ENCODE measurements around the gene SSH2.
"Not testable (repeated sequence)": the region's sequence is repeated elsewhere in the genome, so short reads cannot be mapped to it uniquely, and the experiment has no call there.

The SSH2 gene

DNA sequence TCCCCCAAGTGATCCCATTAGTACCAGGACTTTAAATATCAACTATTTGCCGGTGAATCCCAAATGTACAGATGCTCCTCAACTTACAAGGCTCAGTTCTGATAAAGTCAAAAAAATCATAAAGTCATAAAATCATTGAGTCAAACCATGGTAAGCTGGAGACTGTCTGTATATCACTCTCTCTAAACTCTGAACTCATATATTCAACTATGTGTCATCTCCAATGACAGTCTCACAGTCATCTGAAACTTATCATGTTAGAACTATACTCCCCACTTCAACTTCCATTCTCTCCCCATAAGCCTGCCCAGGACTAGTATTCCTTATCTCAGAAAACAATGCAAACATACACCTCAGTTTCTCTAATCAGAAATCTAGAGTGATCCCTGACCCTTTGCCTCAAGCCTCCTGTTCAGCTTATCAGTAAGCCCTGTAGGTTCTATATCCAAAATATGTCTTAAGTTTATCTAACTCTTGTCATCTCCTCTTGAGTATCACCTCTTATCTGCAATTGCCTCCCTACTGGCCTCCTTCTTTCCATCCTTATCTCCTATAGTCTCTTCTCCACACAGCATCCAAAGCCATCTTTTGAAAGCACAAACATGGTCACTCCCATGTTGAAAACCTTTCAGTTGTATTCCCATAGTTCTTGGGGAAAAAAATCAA, 55.0 kb downstream of the SSH2 start:
- DNase-seq (ENCODE audit: low spot score), result no peak

DNA sequence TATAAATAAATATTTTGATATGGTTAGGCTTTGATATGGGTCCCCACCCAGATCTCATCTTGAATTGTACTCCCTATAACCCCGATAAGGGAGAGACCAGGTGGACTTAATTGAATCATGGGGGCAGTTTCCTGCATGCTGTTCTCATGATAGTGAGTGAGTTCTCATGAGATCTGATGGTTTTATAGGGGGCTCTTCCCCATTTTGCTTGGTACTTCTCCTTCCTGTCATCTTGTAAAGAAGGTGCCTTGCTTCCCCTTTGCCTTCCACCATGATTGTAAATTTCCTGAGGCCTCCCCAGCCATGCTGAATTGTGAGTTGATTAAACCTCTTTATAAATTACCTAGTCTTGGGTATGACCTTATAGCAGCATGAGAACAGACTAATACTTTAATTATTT, 55.7 kb downstream of the SSH2 start:
- not testable (repeated sequence) for DNase-seq (ENCODE audit: low spot score)

DNA sequence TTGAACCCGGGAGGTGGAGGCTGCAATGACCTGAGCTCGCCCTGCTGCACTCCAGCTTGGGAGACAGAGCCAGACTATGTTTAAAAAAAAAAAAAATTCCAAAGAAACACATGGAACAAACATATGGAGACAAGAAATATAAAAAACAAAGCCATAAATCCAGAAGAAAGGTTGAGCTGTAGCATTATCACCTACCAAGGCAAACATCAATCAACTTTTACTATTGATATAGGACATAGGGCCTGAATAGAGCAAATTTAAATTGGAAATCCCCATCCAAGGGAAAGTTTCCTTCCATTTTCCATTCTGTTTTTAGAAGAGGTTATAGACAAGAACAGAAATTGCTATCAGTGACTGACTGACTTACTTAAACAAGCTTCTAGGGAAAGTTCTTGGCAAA, 56.6 kb downstream of the SSH2 start:
- DNase-seq (ENCODE audit: low spot score), result no peak

DNA sequence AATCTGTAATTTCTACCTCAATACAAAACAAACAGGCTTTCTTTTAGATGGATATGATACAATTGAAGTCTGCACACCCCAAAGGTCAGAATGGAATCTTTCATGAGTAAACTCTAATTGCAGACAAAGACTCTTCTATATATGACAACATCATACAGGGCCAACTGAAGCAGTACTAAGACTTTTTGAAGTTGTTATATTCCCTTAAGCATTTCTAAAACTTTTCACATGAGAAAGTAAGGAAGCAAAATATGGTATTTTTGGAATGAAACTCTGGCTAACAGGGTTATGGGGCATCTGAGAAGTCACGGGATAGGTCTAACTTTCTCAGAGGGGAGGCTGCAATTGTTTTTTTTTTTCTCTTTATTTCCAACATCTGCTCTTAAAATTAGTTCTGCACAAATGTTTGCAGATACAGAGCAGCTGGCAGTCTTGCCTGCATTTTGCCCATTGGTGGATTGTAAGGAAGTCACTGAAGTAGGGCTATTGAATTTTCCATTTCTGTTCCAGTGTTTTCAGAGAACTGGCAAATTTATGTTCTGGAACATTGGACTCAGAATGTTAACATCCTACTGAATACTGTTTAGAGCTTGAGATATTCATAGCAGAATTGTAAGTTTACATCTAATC, 59.1 kb downstream of the SSH2 start:
- DNase-seq (ENCODE audit: low spot score), result no peak

DNA sequence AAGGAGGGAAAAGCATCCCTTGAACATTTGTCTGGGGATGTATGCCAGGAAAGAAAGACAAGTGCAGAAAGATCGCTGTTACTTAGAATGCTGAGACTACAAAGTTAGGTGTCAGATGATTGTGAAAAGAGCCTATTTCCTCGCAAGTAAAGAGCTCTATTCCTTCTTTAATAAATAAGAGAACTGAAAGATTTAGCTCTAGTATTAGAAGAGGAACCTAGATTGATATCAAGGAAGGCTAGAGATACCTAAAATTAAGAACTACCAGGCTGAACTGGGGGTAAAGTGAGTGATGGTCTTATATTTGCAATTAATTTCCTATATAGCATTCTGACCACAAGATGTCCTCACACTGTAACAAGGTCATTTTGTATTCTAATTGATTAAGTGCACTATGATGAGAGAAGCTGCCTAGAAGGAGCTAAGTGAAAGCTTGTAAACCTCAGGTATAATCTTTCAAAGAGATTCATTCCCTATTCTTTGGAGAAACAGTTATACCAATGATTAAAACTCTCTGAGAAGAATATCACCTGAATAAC, 62.3 kb downstream of the SSH2 start:
- no peak for DNase-seq (ENCODE audit: low spot score)

DNA sequence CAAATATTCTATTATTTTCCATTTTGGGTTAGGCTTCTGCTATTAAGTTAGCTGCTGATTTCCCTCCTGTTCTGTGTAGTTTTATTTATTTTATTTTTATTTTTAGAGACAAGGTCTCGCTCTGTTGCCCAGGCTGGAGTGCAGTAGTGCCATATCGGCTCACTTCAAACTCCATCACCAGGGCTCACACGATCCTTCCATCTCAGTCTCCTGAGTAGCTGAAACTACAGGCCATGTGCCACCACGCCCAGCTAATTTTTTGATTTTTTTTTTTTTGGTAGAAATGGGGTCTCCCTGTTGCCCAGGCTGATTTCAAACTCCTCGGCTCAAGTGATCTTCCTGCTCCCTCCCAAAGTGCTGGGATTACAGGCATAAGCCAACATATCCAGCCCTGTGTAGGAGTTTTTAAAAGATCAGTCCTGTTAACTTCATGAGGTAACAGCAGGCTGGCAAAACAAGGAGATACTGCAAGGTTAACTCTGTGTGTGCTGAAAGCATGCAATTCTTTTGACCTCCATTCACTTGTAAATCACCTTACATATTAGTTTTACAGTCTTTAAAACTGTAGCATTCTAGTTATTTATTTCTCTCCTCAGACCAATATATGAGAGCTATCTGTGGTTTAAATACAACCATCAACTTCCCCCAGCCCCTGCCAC, 63.2 kb downstream of the SSH2 start:
- DNase-seq (ENCODE audit: low spot score), result no peak

DNA sequence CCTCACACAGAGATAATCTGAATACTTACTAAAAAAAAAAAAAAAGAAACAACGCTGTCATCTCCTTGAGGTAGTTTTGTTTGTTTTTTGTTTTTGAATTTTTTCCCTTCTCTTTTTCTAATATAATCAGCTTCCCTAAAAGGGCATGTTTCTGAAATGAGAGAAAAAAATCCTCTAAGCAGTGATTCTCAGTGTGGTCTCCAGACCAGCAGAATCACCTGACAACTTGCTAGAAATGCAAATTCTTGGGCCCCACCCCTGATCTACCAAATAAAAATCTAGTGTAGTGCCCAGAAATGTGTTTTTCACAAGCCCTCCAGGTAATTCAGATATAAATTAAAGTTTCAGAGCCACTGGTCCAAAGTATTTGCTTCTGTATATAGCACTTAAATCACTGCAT, 65.4 kb downstream of the SSH2 start:
- DNase-seq (ENCODE audit: low spot score), result no peak

DNA sequence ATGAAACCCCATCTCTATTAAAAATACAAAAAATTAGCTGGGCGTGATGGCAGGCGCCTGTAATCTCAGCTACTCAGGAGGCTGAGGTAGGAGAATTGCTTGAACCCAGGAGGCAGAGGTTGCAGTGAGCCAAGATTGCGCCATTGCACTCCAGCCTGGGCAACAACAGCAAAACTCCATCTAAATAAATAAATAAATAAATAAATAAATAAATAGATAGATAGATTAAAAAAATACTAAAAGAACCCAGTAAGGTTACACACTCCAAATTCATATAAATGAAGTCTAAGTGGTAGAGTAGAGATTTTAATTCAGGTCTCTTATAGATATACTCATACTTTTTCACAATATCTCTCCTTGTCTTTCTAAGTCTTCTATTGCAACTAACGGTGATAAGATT, 65.9 kb downstream of the SSH2 start:
- DNase-seq (ENCODE audit: low spot score), result not testable (repeated sequence)

DNA sequence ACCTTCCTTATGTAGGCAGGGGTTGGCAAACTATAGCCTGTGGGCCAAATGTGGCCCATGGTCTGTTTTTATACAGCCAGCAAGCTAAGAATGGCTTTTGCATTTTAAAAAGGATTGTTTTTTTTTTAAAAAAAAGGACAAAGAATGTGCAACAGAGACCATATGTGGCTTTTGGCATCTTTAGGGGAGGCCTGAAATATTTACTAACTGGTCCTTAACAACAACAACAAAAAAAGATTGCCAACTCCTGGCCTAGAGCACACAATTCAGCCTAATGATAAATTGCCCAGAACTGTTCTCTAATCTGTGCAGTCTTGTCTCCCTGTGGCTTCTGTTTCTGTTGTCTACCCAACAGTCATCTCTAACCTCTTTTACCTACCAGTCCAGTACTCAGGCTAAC, 67.1 kb downstream of the SSH2 start:
- no peak for DNase-seq (ENCODE audit: low spot score)

DNA sequence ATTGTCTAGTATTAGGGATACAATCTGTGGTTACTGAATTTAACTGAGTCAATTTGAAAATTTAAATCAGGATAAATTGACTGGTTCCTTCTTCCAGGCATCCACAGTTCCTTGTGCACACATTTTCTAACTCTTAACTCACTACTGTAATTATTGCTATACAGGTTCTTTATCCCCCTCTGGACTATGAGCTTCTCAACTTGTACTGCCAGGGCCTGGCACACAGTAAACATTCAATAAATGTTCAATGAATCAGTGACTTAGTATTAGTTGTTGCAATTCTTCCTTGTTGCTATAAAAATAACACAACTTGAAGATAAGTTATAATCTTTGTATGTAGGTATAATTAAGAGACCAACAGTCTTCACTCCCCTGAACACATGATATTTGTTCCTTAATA, 67.9 kb downstream of the SSH2 start:
- DNase-seq (ENCODE audit: low spot score), result no peak

DNA sequence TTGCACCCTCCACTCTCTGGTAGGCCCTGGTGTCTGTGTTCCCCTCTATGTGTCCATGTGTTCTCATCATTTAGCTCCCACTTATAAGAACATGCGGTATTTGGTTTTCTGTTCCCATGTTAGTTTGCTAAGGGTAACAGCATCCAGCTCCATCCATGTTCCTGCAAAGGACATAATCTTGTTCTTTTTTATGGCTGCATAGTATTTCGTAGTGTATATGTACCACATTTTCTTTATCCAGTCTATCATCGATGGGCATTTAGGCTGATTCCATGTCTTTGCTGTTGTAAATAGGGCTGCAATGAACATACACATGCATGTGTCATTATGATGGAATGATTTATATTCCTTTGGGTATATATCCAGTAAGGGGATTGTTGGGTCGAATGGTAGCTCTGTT, 70.6 kb downstream of the SSH2 start:
- DNase-seq (ENCODE audit: low spot score), result not testable (repeated sequence)

DNA sequence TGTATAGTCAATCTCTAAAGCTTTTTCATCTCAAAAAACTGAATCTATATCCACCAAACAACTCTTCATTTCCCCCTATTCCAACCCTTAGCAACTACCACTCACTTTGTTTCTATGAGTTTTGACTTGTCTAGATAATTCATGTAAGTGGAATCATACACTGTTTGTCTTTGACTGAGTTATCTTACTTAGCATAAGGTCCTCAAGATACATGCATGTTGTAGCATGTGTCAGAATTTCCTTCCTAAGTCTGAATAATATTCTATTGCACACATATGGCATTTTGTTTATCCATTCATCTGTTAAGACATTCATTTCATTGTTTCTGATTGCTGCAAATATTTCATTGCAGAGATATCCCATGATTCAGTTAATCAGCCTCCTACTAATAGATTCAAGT, 72.2 kb downstream of the SSH2 start:
- DNase-seq (ENCODE audit: low spot score), result no peak

DNA sequence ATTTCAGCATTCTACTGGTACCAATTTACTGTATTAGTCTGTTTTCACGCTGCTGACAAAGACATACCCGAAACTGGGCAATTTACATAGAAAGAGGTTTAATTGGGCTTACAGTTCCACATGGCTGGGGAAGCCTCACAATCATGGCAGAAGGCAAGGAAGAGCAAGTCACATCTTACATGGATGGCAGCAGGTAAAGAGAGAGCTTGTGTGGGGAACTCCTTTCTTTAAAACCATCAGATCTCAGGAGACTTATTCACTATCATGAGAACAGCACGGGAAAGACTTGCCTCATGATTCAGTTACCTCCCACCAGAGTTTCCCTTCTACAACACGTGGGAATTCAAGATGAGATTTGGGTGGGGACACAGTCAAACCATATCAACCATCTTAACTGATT, 72.9 kb downstream of the SSH2 start:
- DNase-seq (ENCODE audit: low spot score), result not testable (repeated sequence)

DNA sequence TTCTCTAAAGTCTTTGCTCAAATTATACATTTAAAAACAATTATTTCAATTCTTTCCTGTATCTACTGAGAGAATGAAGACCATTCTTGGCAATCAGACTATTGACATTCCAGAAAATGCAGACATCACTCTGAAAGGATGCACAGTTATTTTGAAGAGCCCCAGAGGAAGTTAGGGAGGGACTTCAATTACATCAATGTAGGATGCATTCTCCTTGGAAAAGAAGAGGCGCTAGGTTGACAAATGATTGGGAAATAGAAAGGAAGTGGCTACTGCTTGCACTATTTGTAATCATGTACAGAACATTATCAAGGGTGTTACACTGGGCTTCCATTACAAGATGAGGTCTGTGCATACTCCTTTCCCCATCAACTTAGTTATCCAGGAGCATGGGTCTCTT, 74.3 kb downstream of the SSH2 start:
- DNase-seq (ENCODE audit: low spot score), result no peak

DNA sequence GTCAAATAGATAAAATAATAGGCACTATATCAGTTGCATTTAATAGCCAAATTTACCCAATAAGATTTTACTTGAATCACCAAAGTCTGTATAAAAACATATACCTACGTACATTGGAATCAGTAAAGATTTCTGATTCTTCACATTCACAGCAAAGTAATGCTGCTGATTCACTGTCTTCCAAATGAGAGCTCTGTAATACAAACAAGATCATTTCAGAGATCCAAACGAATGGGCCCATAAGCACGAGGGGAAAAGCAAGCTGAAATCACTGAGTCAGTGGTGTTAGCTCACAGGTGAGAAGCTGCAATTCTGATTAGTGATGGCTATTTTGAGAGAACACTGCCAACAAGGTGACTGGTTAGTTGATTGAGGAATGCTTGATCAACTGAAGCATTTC, 81.3 kb downstream of the SSH2 start:
- no peak for DNase-seq (ENCODE audit: low spot score)

DNA sequence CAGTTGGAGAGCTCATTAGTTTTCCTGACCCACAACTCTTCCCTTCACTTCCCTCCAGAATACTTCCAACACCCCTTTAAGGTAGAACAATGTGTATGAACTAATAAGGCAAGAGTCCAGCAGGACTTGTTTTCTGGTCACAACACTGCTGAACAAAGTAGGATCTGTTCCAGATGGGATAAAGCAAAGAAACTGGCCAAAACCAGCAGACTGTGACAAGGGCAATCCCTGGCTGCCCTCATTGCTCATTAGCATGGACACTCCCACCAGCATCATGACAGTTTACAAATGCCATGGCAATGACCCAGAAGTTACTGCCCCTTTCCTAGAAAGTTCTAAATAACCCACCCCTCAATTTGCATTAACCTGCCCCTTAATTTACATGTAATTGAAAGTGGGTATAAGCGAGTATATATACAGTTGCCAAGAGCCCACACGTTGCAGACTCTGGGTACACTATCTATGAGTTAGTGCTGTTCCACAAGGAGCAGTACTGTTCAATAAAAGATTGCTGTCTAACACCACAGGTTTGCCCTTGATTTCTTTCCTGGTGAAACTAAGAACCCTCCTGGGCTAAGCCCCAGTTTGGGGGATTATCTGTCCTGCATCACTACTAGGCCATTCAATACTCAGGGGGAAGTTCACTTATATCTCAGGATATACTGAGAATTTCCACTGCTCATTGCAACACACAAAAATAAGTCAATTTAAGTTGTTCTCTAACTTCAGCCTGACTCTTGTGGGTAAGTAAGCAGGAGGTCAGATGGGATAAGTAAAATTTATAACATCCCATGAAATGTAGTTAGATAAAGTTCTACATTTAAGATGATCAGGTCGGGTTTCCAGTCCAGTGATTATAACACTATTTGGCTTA, 82.3 kb downstream of the SSH2 start:
- DNase-seq (ENCODE audit: low spot score), result no peak

DNA sequence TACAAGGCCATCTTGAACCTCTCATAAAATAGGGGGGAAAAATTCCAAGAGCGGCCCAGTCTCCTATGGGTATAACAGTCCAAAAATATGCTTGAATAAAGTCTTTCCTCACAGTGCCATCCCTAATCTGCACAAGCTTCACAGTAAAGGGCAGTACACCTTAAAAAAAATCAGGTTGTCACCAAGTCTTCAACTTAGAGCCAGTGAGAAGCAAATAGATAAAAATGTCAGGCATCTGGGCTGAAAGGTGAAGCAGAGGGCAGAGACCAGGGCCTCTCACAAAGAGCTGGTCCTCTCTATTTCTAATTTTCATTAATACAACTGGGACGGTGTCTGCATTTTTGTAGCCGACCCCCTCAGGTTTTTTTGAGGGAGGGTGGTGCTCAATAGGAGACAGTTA, 82.9 kb downstream of the SSH2 start:
- no peak for DNase-seq (ENCODE audit: low spot score)

DNA sequence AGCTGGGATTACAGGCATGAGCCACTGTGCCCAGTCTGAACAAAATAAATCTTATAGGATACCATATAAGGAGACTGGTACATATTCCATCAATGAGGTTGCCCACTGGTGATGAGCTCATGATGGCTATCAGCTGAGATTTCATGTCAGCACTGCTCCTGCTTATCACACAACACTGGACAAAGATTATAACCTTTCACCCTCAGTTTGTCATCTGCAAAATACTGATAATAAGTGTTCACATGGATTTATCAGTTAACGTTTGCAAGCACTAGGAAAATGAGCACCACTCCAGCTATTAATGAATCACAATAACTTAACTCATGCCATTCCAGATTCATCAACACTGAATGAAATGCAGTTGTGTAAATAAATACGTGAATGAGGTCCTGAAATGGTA, 83.7 kb downstream of the SSH2 start:
- no peak for DNase-seq (ENCODE audit: low spot score)

DNA sequence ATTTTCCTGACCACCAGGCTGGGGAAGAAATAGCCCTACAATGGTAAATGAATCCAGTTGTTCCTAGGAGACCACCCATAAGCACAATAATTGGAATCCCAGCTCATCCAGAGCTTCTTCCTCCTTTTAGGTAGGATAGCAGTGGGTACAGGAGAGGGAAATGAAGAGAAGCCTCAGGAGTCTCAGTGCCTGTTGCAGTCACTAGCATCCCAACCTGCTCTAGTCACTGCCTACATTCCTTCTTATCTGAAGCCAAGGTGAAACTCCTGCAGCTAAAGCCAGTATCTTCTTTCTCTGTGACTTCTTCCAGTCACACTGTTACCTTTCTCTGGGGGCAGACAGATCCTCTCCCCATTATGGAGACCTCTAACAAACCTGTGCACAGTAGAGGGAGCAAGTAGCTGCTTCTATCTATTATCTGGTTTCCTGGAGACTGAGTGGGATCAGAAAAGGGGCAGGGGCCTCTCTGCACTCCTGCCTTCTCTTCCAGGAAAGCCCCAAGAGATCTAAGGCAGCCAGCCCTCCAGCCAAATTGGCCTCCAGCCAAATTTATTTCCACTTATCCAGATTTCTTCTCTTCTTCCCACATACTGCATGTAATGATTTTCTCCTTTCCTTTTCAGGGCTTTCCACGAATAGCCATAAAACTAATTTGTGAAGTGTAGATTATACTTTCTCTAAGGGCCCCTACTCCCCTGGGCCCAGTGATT, 85.5 kb downstream of the SSH2 start:
- no peak for DNase-seq (ENCODE audit: low spot score)

DNA sequence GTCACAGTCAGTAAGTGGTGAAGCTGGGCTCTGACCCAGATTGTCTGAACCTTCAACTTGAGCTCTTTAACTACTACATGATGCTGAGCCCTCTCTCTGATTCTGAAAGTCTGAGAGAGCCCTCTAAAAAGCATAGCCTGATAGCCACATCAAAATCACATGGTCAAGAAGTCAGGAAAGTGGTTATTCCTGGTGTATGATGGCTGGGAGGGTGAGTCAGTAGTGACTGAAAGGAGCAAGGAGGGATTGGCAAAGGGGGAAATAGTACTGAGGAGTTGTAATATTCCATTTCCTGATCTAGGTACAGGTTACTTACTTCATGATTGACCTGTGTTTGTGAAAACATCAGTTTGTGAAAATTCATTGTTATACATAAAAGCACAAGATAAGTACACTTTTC, 89.1 kb downstream of the SSH2 start:
- DNase-seq (ENCODE audit: low spot score), result no peak

DNA sequence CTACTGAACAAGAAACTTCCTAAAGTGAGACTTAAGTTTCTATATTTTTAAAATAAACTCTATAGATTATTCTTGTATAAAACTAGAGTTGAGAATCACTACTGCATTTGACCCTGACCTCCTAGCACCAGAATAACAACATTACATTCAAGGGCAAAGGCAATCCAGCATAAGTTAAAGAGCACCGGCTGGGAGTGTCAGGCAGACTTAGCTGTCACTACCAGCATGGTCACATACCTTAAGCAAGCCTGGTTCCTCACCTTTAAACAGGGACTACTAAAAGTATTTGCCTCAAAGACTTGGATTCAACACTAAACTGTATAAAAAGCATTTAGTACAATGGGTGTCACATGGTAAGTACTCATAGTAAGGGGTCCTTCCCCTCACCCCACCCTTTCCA, 90.4 kb downstream of the SSH2 start:
- no peak for DNase-seq (ENCODE audit: low spot score)

DNA sequence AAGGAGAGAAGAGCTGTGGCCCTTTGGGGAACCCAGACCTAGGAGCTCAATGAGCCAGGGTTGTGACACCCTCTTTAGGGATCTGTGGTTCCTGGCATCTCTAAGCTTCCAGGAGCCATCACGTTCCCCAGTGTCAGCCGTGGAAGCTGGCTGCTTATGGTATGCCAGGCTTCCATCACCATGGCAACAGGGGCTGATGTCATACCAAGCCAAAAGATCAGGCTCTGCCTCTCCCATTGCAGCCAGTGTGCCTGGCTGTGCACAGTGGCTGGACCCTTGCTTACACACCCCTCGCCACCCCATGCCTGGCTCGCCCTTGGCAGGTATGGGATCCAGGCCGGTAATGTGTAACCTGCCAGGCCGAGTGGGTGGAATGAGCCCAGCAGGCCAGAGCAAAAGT, 91.1 kb downstream of the SSH2 start:
- no peak for DNase-seq (ENCODE audit: low spot score)

Measured in HuH-7.5 (cell line).